GM12873 (cell line): ENCODE data around the gene VAV2.

Experiments
- TF ChIP-seq, protein P1 (sequence below): IDR thresholded peaks from 2 replicates; pipeline ENCODE4 v1.5.1; 2012; ENCODE audit warnings: low read depth, mild to moderate bottlenecking, moderate library complexity, low read length, control low read depth; ENCODE audit not compliant: insufficient read depth; ENCODE audit errors: missing control alignments

VAV2 gene

DNA sequence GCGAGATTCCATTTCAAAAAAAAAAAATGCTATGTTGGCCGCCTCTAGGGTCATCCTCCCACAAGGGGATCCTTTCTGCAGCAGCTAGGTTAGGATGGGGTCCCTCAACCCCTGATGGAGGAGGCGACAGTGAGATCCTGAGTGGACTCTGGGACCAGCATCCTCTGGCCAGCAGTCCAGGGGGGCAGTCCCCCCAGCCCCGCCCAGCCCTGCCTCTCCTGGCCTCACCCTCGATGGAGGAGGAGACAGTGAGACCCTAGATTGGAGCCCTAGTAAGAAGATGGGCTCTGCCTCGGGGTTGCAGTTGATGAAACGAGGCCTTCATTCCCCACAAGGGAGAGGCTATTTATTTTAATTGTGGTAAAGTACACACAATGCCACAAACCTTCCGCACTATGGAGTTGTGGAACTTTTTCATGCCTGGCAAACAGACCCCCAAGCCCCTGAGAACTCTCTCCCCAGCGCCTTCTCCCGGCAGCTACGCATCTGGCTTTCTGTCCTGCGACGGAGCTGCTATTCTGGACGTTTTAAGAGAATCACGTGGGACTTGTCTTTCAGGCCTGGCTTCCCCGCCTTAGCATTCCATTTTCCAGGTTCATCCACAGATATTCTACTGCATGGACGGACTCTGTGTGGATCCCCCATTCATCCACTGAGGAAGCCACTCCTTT is 15.8 kb downstream of the VAV2 start:
- TF ChIP-seq, protein P1, sequence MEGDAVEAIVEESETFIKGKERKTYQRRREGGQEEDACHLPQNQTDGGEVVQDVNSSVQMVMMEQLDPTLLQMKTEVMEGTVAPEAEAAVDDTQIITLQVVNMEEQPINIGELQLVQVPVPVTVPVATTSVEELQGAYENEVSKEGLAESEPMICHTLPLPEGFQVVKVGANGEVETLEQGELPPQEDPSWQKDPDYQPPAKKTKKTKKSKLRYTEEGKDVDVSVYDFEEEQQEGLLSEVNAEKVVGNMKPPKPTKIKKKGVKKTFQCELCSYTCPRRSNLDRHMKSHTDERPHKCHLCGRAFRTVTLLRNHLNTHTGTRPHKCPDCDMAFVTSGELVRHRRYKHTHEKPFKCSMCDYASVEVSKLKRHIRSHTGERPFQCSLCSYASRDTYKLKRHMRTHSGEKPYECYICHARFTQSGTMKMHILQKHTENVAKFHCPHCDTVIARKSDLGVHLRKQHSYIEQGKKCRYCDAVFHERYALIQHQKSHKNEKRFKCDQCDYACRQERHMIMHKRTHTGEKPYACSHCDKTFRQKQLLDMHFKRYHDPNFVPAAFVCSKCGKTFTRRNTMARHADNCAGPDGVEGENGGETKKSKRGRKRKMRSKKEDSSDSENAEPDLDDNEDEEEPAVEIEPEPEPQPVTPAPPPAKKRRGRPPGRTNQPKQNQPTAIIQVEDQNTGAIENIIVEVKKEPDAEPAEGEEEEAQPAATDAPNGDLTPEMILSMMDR = no peak

DNA sequence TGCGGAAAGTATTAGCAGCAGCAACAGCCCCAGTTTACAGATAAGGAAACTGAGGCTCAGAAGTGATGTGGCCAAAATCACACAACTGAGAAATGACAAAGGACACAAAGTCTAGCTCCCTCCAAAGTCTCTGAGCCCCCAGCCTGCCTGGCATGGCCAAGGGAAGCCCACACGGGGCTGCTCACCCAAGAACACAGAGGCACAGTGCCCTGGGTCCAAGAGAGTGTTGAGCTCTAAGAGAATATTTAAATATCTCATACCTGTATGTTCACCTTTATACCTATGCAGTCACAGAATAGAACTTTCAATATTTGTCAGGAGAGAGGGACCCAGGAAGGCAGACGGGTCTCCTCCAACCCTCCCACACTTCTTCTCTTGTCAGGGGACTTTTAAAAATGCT is 16.6 kb downstream of the VAV2 start:
- TF ChIP-seq, protein P1 = no peak

DNA sequence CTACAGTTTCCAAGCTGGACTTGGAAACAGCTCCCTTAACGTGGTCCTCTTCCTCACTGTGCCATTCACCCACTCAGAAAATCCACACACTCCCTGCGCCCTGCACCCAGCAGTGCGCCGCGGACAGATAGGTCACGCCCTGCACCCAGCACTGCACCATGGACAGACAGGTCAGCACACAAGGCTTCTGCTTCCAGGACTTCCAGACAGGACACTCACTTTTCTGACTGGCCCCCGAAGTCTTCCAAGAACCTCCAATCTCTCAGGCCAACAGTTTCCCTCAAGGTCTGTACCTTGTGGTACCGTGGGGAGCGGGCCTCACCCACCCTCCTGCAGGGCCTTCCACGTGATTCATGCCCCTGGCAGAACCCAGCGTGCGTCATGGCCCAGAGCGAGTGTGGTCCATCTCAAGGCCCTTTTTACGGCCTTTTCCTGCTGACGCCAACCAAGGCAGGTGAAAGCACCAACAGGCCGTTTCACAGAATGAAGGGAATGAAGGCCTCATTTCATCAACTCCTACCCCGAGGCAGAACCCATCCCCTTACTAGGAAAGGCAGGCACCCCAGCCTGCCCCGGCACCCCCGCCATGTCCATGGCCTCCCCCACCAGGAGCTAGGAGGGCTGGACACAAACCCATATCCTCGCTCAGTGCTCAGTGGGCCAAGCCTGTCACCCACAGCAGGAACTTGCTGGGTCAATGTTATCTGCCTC is 17.3 kb downstream of the VAV2 start:
- TF ChIP-seq, protein P1 = no peak

DNA sequence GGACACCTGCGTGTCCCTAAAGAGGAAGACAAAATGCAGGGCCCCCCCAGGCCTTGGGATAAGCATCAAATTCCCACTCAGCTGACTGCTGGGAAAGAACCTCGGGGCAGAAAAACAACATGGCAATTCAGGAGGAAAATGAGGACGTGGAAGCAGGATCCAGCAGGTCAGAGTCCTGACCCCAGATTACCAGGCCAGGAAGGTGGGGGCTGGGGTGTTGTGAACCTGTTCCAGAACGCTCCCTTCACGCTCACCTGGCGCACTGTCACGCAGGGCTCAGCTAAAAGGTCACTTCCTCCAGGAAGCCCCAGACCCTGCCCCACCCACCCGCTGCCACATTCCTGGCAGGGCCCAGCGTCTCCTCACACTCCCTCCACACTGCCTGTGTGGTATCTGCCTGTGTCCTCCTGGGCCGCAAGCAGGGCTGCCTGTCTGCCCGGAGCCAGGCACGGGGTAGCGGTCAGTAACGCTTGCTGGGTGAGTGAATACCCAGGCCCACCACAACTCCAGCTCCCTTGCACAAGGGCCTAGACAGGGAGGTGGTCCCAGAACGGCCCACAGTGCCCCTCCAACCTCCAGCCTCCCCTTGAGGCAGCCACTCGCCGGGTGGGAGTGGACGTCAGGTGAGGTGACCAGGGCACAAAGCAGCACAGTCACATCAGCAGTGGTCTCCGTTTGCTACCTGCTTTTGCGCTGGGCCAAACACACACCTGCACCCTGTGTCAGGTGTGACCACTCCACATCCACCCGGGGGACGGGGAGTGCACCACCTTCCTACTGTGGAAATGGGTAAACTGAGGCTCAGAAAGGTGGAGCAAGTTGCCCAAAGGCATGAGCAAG is 18.1 kb downstream of the VAV2 start:
- TF ChIP-seq, protein P1 = no peak

DNA sequence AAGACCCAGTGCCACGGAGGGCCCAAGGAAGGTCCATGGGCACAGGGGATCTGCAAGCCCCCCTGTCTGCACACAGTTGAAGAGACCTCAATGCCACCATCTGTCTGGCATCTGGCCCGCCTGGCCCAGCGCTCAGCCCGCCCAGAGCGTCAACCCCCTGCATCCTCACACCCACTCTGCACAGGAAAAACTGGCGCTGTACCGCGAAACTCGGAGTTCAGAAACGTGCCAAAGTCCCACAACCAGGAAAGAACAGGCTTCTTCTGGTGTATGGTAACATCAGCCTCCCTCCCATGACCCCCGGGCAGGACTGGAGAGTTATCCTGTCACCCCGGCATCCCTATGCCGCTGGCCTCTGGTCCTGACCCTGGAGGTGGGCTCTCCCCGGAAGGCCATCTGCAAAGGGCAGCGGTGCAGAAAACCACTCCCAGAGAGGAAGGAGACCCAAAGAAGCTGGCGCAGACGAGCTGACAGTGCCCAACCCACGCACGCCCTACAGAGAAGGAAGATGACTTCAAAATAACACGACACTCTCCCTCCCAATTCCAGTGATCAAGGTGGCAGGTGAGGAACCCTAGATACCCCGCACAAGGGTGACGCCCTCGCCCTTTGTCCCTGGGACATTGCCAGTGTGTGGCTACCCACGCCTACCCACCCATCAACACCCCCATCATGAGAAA is 18.9 kb downstream of the VAV2 start:
- TF ChIP-seq, protein P1 = no peak

DNA sequence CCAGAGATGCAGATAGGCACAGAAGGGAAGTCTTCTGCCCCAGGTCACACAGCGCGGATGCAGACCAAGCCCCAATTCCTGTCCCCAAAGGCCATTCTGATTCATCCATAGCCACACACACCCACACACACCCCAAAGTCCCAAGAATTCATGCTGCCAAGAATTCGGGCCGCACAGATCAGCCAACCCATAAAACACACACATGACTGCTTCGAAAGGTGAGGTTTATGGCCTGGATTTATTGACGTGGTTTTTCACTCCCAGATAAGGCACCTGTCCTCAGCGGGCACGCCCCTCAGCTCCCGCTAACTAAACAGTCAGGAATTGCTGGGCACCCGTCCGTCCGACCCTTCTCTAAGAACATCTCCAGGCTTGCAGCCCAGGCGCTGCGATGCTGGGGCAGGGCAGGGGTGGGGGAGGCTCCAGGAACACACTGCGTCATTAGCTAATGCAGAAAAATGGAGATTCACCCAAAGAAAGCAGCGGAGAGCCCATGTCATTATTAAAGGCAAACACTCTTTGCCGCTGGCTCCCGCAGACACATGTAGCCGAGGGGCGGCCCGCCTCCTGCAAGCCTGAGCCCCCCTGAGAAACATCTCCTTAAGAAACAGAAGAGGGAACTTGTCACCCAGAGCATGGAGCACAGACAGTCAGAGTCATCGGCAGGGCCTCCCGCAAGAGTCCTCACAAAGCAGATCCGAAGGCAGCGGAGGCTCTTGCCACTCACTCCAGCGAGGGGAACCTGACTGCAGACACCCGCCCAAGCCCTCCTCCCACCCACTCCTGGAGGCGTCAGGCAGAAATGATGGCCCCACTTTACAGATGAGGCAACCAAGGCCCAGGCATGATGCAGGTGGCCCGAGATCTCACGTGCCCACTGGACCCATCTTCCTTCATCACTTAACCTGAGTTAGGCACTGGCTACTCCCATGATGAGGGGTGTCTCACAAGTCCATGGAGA is 19.9 kb downstream of the VAV2 start:
- TF ChIP-seq, protein P1 = no peak
